GM19468 (cell line): ENCODE results near the gene IFI6.
"Not testable (repeated sequence)": the region's sequence is repeated elsewhere in the genome, so short reads cannot be mapped to it uniquely, and the experiment has no call there.

Experiments
- ATAC-seq: cut with Tn5 transposase; IDR thresholded peaks from one replicate; pipeline ENCODE4 v1.9.1; 2021; ENCODE audit warnings: mild to moderate bottlenecking, moderate library complexity, moderate number of reproducible peaks; ENCODE audit not compliant: unreplicated experiment; ENCODE audit errors: extremely low read depth

Gene IFI6

DNA sequence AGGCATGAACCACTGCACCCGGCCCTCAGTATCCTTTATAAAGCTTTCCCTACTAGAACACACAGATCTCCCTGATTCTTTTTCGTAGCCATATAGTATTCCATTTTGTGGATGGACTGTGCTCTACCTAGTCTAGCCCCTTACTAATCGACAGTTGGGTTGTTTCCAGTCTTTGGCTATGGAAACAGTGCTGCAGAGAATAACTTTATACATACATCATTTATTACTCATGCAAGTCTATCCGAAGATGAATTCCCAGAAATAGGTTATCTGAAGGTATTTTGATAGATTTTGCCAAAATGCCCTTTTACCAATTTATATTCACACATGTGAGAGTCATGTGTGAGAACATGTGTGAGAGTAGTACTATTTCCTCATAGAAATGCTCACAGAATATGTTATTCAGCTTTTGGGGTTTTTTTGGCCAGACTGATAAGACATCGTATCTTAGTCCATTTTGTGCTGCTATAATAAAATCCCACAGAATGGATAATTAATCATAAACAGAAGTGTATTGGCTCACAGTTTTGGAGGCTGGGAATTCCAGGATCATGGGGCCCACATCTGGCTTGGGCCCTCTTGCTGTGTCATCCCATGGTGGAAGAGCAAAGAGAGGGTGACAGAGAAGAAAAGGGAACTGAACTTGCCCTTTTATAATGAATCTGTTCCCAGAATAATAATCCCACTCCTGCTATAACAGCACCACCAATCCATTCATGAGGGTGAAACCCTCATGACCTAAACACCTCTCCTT lies 19.7 kb downstream of the IFI6 start:
- ATAC-seq, result no peak

DNA sequence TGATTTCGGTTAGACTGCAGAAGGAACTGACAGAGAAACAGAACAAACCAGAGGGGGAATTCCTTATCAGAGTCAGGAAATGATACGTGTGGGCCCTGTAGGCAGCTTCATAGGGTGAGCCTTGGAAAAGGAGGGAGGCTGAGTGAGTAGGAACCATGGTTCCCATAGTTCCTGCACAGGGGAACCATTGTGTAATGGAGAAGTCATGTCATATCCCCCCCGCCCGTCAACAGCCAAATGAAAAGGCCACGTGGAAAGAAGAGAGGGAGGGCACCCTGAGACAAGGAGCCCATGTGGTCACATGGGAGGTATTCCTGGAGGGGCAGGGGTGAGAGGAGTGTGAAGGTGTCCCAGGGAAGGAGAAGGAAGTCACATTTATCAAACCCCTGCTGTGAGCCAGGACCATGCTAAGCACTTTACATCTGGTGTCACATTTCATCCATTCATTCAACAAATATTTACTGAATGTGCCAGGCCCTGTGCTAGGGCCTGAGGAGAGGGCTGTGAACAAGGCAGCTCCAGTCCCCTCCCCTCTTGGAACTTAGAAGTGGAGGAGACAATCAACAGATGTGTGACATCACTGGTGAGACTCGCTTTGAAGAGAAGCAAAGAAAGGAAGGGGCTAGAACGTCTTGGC lies 21.3 kb downstream of the IFI6 start:
- no peak for ATAC-seq

DNA sequence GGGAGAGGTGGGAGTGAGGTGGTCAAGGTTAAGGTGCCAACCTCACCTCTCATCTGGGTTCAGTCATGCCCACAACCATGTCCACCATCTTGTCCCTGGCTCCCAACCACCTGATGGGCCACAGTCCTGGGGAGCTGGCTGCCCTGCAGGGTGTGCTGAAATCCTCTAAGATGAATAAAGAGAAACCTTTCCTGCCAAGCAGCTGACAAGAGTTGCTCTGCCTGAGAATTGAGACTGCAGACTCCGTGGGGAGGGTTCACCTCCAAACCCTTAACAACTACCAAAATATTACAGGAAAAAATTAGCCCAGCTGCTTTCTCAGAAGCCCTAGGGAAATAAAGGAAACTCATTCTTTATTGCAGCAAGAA lies 21.8 kb downstream of the IFI6 start:
- no peak for ATAC-seq

DNA sequence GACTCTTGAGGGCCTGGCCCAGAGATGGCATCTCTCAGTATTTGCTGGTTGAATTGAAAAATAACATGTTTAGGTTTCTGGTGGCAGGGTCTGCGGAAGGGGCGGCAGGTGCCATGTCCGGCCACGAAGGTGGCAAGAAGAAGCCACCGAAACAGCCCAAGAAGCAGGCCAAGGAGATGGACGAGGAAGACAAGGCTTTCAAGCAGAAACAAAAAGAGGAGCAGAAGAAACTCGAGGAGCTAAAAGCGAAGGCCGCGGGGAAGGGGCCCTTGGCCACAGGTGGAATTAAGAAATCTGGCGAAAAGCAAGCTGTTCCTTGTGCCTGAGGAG lies 22.7 kb downstream of the IFI6 start:
- ATAC-seq, result no peak

DNA sequence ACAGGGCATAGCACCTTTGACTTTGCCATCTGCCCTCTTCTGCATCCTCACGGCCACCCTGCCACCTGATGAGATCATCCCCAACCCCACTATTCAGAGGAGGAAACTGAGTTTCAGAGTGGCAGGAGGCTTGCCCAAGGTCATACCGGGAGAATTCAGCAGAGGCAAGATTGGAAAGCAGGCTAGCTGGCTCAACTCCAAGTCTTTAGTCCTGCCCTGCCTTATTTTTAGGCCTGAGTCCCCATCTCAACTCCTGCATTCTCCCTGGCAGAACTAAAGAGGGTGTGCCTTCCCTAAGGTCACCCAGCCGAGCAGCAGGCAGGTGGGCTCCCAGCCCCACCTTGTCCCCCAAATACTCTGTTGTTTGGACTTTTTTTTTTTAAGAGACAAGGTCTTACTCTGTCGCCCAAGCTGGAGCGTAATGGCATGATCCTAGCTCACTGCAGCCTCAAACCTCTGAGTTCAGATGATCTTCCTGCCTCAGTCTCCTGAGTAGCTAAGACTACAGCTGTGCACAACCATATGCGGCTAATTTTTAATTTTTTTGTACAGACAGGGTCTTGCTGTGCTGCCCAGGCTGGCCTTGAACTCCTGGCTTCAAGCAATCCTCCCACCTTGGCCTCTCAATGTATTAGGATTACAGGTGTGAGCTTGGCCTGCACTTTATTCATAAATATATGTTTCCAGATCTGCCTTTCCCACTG lies 23.2 kb downstream of the IFI6 start:
- ATAC-seq, result no peak

DNA sequence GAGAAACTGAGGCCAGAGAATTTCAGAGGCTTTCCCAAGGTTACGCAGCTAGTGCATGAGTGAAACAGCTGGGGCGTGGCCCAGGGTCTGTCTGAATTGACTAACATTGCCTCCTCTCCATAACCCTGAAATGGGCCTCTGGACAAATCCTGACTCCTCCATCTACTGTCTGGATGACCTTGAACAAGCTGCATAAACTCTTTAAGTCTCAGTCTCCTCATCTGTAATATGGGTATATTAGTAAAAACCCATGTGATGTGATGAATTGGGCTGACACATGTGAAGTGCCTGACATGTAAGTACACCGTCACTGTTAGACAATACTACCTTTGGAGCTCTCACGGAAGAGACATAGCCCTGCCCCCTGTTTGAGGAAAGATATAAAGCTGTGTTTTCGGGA lies 24.7 kb downstream of the IFI6 start:
- no peak for ATAC-seq

DNA sequence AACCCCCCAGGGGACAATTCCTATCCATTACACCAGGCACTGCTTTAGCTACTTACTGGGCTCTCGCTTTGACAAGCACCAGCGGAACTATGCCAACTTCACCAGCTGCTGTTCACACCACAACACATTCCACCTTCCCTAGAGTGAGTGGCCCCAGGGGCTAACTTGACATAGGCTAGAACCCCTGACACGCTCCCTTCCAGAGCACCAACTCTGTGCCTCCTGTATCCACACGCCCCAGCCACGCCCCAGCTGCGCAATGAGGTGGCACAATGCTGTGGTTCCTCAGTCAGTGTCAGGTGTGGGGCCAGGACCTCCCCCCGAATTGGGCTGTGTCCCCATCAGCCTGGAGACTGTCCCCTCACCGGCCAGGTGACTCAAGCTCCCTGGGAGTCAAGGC lies 25.3 kb downstream of the IFI6 start:
- ATAC-seq, result no peak

DNA sequence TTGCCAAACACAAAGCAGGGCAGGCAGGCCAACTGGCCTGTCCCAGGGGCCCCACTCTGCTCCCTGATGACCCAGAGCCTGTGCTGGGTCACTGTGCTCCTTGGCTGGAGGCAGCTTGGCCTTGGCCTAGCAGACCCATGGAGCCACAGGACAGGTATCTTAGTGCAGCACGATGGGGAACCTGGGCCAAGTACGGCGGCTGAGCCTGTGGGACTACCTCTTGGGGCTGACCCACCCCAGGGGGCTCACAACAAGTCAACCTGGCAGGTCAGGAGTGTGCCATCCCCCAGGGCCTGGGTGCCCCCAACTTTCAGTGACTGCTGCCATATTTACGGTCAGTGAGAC lies 26.9 kb downstream of the IFI6 start:
- no peak for ATAC-seq

DNA sequence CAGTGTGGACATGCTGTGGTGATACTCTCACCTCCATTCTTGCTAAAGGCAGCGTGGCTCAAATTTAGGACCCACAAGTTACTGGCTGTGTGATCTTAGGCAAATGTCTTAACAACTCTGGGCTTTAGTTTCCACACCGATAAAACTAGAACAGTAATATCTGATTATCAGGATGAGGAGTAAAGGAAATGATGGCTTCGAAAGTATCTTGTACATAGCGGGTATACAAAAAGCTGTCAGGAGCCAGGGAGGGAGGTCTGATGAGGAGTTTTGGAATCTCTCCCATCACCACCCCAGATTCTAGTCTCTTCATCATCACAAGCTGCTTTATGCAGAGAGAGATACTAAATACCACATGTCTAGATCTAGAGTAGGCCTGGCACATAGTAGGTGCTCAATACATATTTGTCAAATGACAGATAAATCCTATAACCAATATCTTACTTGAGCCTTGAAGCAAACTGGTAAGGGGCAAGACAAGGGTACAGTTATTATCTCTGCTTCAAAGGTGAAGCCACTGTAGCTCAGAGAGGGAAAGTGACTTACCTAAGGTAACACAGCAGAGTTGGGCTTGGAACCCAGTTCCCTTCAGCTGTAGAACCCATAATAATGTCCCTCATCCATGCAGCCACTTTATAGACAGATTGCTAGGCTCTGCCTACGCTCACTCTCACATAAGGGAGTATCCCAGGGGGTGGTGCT lies 27.5 kb downstream of the IFI6 start:
- no peak for ATAC-seq

DNA sequence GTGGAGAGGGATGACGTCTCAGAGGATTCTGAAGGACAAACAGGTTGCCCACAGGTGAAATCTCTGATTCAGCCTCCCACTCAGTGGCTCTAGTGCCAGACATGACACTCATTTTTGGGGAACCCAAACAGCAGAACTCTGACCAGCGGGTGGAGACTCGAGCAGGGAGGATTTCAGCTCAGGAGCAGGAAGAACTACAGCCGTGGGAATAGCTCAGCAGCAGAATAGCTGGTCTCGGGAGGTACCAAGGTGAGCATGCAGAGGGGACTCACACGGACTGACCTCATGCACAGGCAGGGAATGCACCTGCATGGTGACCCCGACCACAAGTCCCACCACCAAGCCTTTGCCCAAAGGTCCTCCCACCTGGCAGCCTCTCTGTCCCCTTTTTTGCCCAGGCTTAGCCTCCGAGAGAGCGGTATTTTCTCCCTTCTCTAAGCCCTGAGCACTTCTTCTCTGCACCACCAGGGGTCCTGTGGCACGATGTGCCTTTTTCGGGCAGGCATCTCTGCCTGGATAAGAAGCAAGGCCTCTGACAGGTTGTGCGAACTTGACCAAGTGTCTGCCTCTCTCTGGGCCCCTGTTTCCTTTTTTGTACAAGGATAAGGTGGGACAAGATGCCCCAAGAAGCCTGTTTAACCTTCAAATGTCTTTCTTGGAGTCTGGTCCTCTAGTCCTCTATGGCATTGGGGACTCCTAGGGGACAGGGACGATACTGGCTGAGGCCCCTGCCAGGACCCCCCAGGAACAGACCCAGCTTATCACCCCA lies 28.2 kb downstream of the IFI6 start:
- ATAC-seq, result no peak

DNA sequence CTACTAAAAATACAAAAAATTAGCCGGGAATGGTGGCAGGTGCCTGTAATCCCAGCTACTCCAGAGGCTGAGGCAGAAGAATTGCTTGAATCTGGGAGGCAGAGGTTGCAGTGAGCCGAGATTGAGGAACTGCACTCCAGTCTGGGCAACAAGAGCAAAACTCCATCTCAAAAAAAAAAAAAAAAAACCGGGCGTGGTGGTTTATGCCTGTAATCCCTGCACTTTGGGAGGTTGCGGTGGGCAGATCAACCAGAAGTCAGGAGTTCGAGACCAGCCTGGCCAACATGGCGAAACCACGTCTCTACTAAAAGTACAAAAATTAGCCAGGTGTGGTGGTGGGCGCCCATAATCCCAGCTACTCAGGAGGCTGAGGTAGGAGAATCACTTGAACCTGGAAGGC lies 31.5 kb downstream of the IFI6 start:
- ATAC-seq, result not testable (repeated sequence)

DNA sequence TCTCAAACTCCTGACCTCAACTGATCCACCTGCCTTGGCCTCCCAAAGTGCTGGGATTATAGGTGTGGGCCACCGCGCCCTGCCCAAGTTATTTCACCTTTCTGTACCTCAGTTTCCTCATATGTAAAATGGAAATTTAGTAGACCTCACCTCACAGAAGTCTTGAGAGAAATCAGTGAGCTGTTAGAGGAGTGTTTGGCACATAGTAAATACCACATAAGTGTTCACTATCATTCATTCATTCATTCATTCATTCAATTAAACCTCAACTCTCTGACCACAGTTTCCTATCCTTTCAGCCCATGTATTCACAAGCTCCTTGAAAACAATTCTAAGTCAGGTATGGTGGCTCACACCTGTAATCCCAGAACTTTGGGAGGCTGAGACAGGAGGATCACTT lies 33.2 kb downstream of the IFI6 start:
- no peak for ATAC-seq

DNA sequence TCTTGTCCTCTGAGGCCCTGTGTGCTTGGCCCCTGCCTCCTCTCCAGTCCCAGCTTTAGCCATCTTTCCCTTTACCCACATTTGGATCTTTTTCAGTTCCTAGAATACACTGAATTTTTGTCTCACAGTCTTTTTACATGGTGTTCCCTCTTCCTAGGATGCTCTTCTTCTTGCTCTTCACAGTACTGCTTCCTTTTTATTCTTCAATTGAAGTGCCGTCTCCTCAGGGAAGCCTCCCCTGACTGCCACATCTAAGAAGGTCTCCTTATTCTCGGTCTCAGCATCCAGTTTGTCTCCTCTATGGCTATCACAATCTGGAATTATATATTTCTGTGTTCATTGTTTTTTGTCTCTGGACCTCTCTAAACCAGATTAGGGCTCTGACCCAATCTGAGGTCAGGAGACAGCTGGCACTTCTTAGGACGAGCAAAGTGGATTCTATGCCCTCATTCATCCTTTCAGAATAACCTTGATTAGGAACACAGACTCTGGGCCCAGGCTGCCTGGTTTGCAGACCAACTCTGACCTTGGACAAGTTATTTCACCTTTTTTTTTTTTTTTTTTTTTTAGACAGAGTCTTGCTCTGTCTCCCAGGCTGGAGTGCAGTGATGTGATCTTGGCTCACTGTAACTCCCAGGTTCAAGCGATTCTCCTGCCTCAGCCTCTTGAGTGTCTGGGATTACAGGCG lies 33.8 kb downstream of the IFI6 start:
- no peak for ATAC-seq

DNA sequence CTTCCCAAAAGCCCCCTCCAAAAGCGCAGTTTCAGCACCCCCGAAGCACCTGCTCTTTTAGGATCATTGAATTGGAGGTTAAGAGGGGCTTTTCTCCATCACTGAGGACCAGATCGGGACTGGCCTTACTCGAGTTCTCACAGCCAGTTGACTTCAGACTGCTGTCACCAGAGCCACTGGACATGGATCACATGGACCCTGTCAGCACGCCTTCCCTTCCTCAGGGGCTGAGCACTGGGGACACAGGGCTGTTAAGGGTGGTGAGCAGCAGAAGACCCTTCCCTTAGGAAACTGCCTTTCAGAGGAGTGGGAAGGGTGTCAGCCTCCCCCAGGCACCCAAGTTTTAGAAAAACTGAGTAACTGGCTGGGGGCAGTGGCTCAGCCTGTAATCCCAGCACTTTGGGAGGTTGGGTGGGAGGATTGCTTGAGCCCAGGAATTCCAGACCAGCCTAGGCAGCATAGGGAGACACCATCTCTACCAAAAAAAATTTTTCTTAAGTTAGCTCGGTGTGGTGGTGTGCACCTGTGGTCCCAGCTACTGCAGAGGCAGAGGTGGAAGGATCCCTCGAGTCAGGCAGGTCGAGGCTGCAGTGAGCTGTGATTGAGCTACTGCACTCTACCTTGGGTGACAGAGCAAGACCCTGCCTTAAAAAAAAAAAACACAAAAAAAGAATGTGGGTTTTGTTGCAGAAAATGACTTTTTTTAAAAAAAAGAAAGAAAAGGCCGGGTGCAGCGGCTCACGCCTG lies 36.4 kb downstream of the IFI6 start:
- no peak for ATAC-seq

DNA sequence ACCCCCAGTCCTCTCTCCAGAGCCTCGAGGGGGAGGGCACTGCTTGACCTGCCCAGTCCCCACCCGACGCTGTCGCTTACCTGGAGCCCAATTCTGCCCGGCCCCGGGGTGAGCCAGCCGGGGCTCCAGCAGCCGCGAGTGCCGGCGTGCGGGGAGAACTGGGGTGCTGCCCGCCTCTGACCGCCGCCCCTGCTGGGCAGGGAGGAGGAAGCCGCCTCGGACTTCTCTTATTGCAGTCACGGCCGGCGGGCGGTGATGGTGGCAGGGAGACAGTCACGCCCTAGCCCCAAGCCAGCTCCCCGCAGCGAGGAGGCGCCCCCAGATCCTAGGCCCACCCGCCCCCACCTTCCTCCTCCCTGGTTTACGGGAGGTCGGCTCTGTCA lies 37.0 kb downstream of the IFI6 start, which contains the start of gene FGR:
Gene FGR (minus strand): TSS at position 201 of the 383 bp plus-strand sequence. CDS start 11,269 bp downstream, outside the sequence.
- ATAC-seq, result no peak

DNA sequence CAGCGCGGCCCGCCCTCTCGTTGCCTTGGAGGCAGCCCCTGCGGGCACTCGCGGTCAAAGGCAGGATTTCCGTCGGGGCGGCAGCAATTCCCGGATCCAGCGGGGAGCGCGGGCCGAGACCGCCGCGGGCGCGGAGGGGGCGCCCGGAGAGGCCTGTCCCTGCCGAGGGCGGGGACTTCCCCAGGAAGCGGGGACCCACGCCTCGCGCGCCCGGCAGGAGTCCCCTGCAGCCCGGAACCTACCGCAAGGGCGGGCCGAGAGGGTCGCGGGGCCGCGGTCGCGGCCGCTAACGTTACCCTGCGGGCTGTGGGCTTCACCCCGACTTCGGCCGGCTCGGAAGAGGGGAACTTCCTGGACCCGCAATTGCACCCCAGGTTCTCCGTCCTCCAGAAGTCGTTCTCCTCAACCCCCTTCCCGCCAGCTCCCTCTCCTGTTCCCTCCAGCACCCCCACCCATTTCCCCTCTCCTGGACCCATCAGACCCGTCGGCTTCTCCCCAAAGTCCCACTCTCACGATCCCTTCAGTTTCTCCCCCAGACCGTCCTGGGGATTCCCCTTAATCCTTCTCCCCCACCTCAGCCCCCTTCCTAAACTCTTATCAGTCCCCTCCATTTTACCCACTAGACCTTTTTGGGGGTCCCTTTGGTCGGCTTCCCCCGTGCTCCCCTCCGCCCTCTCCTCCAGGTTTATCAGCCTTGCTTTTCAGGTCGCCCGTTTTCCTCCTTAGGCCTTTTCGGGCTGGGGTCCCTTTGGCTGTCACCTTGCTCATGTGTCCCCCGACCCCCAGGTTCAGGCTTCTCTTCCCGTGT lies 37.6 kb downstream of the IFI6 start:
- no peak for ATAC-seq

DNA sequence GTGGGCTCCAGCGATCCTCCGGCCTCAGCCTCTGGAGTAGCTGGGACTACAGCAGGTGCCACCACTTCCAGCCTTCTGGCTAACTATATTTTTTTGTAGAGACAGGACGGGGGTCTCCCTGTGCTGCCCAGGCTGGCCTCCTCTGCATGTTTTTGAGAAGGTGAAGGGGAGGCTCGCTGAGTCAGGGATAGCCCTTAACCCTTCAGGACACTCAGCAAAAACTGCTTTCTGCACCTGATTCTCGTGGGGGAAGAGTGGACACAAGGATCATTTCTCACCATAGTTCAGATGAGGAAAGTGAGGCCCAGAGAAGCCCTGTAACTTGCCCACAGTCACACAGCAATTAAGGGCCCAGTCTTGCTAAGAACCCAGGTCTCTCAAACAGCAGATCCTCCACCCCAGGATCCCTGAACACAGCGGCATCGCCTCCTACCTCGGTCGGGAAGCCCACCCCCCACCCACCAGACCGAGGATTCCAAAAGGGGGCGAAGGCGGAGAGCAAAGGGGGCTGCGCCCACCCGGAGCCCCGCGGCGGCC lies 38.3 kb downstream of the IFI6 start:
- no peak for ATAC-seq

DNA sequence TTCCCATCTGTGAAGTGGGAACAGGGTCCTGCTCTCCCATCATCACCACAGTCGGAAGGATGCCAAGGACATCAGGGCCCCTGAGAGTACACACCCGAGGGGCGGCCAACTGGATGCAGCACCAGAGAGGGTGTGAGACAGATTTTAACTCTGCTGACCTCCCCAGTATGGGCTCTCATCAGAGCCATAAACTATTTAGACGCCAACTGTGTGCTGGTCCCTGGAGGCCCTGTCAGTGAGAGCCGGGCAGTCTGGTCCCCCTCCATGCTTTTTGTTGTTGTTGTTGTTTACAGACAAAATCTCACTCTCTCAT lies 38.7 kb downstream of the IFI6 start:
- no peak for ATAC-seq
